HG03558 (cell line): Measurements from ENCODE around the gene LMO1.

Source experiments
- ATAC-seq: cut with Tn5 transposase; IDR thresholded peaks from one replicate; pipeline ENCODE4 v1.9.1; 2021; ENCODE audit warnings: moderate number of reproducible peaks; ENCODE audit not compliant: unreplicated experiment; ENCODE audit errors: extremely low read depth

Gene LMO1

DNA sequence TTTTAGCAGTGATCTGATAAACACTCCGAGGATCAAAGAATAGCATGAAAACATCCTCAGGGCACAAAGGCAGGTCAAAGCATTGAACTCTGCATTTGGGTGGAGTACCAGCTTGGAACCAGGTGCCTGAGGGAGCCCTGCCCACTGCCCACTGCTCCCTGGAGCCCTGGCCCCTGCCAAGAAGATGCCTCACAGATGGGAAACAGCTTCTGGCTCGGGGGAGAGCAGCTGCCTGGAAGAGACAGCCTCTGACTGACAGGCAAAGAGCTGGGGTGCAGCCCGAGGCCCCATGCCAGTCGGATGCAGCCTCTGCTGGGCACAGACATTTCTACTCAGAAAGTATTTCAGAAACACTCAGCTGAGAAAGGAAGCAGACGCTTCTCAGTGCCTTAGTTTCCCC, 13.2 kb downstream of the LMO1 start:
- no peak for ATAC-seq

- no peak for ATAC-seq
Measured at GRCh38 chr11:8249482-8249881, 14.2 kb downstream of the LMO1 start.

- ATAC-seq, result no peak
Measured at GRCh38 chr11:8248786-8249185, 14.9 kb downstream of the LMO1 start.

DNA sequence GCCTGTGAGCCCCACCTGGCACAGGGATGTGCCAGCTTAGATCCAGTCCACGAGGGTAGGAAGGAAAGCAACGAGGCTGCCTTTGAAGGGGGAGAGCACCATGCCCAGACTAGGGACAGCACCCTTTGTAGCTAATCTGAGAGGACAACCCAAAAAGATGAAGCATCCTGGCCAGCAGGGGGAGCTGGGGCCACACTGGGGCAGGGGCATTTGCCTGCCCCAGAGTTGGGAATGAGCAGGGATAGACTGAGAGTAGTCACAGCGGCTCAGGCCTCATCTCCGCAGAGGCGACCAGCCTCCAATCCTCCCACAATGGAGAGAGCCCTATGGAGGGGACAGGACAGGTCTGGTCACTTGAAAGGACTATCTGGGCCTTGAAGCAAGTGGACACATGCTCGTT, 16.4 kb downstream of the LMO1 start:
- no peak for ATAC-seq

DNA sequence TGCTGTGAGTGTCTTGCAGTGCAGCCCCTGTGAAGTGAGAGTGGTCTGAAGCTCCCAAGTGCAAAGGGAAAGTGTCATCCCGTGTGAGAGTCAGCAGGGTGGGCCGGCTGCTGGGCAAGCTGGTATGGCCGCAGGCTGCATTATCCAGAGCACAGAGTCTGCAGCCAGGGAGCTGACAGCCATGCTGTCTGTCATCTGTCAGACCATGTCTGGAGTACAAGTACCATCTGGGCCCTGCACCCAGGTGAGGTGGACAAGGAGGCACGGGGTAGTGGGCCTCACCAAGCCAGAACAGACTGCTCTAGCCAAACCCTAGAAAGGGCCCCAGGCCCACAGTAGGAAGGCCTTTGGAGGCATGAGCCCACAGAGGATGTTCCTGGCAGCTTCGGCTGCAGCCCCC, 20.2 kb downstream of the LMO1 start:
- no peak for ATAC-seq

DNA sequence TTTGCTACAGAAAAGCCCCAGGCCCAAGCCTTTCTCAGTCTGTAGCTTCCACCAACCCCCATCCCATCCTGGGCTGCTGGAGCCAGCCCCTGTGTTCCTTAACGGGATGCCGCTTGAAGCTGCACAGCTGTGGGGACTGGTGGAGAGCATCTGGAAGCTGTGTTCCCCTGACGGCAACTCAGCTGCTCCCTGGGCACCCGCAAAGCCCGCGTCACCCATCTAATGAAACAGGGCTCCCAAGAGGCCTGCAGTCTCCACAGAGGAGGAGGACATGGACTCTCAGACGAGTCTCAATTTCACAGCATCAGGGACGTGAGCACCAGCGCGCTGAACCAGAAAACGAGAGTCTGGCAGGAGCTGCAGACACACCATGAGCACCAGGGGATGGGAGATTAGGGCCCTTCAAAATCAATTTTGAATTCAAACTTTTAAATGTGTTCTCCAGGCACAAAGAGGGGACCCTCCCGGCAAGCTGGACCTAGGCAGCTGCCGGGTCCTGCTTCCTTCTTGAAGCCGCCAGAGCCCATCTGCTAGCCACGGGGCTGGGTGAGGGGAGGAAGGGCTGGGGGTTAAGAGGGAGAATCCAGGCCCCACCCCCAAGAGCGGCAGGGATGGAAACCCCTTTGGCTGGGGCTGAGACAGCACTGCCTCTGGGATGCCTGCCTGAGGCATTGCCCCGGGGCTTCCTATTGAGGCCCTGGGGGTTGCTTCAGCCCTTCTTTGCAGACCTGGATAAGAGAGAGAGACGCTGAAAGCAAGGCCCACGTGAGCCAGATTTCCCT, 21.0 kb downstream of the LMO1 start:
- ATAC-seq, result no peak

- no peak for ATAC-seq
Measured at GRCh38 chr11:8242118-8242475, 21.6 kb downstream of the LMO1 start.

DNA sequence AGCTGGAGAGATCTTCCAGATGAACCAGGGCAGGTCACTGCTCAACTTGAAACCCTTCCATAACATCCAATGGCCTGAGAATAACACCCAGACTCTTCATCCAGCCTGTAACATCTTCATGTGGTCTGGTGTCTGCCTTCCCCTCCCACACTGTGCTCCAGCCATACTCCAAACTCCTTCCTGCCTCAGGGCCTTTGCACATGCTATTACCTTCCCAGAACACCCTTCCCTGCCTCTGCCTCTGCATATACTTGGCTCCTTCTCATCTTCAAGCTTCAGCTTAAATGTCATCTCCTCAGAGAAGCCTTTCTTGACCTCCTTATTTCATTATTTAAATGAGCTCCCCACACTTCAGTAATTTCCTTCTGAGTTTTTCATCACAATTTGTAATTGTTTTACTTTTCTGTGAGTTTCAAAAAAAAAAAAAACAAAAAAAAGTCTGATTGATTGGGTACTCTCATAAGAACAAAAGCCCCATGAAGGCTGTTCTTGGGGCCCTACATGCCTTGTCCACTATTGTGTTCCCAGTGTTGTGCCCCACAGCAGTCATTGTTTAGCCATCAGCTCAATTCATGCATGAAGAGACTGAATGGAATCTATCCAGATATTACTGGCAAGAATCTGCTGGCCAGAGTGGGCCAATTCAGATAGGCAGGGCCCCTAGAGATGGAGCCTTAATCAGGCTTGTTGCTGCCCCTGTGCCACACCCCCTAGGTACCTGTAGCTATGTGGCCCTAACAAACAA, 22.1 kb downstream of the LMO1 start:
- ATAC-seq, result no peak

- ATAC-seq, result no peak
Measured at GRCh38 chr11:8239536-8240228, 24.0 kb downstream of the LMO1 start.

DNA sequence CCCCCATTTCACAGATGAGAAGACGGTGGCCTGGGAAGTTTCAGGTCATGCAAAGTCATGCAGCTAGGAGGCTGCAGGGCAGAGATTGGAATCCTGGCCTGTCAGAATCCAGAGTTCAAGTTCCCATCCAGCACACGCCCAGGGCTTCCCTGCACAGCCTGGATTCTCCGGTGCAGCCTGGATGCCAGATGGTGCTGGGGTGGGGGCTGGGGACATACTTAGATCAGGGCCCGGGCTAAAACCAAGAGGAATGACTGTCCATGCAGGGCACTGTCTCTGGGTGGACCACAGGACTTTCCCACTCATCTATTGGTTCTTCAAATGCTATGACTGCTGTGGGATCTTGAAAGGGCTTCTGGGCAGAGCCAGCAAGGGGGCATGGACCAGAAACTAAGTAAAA, 24.6 kb downstream of the LMO1 start:
- ATAC-seq, result no peak

DNA sequence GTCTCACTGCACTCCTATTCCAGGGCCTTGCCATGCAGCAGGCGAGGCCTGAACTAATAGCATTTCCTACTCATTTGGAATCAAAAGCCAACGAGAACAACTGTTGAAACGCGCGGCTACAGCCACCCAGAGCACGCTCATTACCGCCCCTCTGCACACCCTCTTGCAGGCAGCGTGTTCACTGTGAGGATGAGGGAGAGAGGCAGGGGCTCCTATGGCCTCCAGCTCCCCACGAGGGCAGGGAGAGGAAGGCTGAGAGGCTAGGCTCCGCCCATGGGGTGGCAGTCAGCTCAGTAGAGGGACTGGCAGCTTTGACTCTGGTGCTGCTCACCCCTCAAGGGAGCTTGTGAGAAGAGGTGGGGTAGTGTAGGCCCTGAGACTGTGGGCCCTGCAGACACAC, 26.2 kb downstream of the LMO1 start:
- ATAC-seq, result no peak

DNA sequence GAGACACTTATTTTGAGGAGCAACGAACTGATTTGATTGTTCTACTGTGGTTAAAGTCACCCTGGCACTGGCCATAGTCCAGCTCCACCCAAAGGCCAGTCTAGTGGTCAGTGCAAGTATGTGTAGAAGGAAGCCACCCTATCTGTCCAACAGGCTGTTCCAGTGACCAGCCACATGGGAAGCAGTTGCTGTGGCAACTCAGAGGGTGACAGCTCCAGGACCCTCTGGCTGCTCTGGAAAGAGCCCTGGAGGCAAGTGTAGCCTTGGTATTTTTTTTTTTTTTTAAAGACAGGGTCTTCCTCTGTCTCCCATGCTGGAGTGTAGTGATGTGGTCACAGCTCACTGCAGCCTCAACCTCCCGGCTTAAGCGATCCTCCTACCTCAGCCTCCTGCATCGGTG, 27.8 kb downstream of the LMO1 start:
- no peak for ATAC-seq

DNA sequence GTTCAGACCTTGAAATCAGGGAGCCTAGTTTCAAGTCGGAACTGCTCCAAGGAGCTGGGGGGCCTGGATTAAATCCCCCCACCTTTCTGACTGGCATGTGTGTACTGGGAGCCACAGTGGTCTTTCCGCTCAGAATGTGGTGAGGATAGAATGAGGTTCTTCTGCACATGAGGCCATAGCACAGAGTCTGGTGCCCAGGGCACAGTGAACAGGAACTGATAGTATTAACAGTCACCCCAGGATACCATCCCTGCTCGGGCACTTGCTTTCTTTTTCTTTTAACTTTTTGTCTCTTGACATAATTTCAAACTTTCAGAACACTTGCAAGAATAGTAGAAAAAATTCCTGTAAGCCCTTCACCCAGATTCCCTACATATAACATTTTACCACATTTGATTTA, 28.8 kb downstream of the LMO1 start:
- ATAC-seq, result no peak

DNA sequence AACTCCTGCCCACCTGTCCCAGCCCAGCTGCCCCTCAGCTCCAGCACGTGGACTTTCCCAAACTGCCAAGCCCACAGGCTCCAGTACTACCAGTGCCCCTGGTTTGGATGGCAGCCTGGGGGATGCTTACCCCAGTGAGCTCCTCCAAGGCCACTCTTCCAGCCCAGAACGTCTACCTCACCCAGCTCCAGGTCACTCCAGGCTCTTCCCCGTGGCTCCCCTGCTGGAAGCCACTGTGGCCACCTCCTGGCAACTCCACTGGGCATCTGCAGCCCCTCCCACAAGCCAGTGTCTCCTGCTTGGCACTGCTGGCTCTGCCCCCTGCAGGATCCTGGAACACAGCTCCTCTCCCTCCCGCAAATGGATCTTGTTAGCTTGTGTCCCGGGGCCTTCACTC, 29.3 kb downstream of the LMO1 start:
- ATAC-seq, result no peak

DNA sequence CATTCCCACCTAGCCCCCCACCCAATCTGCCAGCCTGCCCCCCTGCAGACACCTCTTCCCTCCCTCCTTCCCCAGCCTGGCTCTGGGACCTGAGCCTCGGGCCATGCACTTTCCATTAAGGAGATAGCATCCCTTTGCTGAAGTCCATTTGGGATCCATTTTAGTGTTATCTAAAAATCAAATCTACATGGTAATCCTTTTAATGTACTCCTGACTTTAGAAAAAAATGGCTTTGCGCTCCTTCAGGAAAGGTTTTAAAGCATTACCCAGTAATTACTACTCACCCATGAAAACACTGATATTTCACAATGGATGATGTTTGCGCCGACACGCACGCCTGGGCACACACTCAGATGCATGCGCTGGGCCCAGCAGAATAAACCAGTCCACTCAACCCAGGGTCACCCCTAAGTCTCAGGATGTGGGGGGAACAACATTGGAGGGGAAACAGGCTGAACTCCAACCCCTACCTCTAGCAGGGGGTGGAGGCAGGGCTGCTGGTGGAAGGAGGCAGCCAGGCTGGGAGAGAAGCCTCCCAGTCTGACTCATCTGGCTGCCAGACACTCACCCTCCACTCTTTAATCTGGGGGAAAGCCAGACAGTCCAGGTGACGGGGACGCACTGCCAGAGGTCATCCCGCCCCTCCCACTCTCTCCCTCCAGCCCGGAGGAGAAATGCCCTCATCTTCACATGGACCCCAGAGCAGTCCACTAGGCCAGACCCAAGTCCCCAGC, 29.8 kb downstream of the LMO1 start:
- ATAC-seq, result no peak

GRCh38 chr11:8232849-8233606, 30.6 kb downstream of the LMO1 start:
- no peak for ATAC-seq

DNA sequence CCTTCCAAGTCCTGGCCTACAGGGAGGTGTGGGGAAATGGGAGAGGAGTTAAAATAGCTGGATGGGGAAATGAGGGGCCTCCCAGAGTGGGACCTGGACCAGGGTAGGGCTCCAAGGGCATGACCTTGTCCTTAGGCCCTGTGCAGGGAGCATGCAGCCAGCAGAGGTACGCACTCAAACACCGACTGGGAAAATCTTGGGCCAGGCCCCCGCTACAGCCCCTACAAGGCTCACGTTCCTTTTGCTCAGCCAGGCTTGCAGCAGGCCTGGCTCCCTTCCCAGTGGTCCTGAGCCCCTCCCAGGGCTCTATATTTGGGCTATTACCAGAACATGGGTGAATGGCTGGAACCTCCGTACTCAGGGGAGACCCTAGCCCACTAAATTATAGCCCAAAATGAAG, 31.3 kb downstream of the LMO1 start:
- no peak for ATAC-seq

DNA sequence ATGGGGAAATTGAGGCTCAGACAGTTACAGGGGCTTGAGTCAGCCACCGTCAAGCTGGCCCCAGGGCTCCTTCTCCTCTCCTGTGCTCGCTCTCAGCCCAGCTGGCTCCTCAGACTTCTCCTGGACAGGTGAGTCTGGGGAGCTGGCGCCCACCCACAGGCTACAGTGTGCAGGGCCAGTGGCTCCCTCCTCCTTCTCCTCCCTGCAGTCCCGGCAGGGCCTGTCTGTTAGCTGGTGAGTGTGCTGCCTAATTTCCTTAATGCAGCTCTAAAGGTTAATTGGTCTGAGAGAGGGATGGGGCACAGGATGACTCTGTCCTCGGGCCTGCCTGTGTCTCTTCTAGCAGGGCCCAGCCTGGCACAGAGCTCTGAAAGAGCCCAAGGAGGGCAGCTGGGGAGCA, 31.7 kb downstream of the LMO1 start:
- no peak for ATAC-seq

DNA sequence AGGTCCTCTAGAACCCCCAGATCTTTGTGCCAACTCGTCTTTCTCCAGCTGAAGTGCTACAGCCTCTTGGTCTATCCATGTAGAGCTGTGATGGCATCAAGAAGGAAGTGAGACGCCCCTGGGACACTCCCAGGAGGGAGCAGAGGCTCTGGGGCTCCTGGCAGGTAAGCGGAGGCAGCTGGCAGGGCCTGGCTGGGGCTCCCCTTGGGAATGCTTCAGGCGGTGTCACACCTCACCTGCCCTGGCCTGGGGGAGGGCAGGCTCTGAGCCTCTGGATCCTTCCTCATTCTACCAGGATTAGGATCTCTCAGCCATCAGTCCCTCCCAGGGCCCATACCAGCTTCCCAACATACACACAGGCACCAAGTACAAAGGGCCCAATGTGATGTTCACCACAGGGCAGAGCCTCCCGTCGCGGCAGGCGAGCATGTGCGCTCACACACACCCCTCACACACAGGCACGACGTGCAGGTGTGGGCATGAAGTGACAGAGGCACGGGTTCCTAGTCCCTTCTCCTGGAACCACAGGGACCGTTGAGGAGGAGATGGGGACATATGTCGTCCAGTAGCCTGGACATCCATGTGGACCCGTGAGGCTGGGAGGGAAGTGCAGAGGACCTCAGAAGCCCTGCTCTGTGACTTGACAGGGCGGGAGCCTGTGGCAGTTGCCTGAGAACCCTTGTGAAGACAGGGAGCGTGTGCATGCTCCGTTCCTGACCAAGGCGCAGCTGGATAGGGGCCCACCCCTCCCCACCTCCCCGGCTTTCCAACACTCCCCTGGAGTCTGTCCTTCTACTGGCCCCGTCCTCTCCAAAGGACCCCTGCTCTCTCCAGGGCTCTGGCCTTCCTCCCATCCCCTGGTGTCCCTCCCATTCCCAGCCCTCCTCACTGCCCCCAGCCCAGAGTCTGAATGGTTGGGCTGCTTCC, 32.5 kb downstream of the LMO1 start:
- ATAC-seq, result no peak
